Smooth muscle cell (in vitro differentiated cells): ENCODE results near the gene SLC37A2. TPM values are rescaled to one million over a fixed set of nuclear protein-coding genes. Genes with fewer than 3 reads are reported as not detected.

ENCODE experiments used
- DNase-seq: peaks from one replicate; lab custom pipeline; 2025; ENCODE audit not compliant: unreplicated experiment; lab: John Stamatoyannopoulos, UW
- H2AFZ ChIP-seq: fragments of 200-600 bp; sonication (generic); 2 replicates; pipeline ENCODE4 v1.6.0; 2016; ENCODE audit warnings: antibody characterized with exemption, low read depth, mild to moderate bottlenecking
- H3F3A ChIP-seq: fragments of 200-600 bp; sonication (generic); 2 replicates; pipeline ENCODE4 v1.6.0; 2017; ENCODE audit warnings: antibody characterized with exemption, low read depth
- H3K27ac ChIP-seq: fragments of 200-600 bp; sonication (generic); 2 replicates; pipeline ENCODE4 v1.5.1; 2016; ENCODE audit warnings: low read depth, mild to moderate bottlenecking
- H3K27me3 ChIP-seq: fragments of 200-600 bp; sonication (generic); 2 replicates; pipeline ENCODE4 v1.6.1; 2016; ENCODE audit warnings: low read depth, mild to moderate bottlenecking
- H3K36me3 ChIP-seq: fragments of 200-600 bp; sonication (generic); 2 replicates; pipeline ENCODE4 v1.5.1; 2016; ENCODE audit warnings: low read depth
- H3K4me1 ChIP-seq: fragments of 200-600 bp; sonication (generic); 2 replicates; pipeline ENCODE4 v1.5.1; 2016; ENCODE audit warnings: low read depth
- H3K4me2 ChIP-seq: fragments of 200-600 bp; sonication (generic); 2 replicates; pipeline ENCODE4 v1.6.0; 2016; ENCODE audit warnings: mild to moderate bottlenecking
- H3K4me3 ChIP-seq: fragments of 200-600 bp; sonication (generic); 2 replicates; pipeline ENCODE4 v1.5.1; 2016; ENCODE audit warnings: mild to moderate bottlenecking
- H3K79me2 ChIP-seq: fragments of 200-600 bp; sonication (generic); 2 replicates; pipeline ENCODE4 v1.6.0; 2016; ENCODE audit warnings: low read depth, mild to moderate bottlenecking
- H3K9ac ChIP-seq: fragments of 200-600 bp; sonication (generic); 2 replicates; pipeline ENCODE4 v1.6.0; 2016; ENCODE audit warnings: low read depth
- H3K9me3 ChIP-seq: fragments of 200-600 bp; sonication (generic); replicated peaks from 2 replicates; pipeline ENCODE4 v1.5.1; 2016; ENCODE audit warnings: low read depth
- H4K20me1 ChIP-seq: fragments of 200-600 bp; sonication (generic); 2 replicates; pipeline ENCODE4 v1.6.0; 2016; ENCODE audit warnings: low read depth
- WGBS: methylation state at CpG from one replicate; pipeline ENCODE4 v1.1.7; 2016; ENCODE audit warnings: low lambda C conversion rate; 5-methylcytosine and 5-hydroxymethylcytosine counted together
- polyA plus RNA-seq: library from polyadenylated mRNA; unstranded; fragments of >200 nt; fragmentation: Nextera tagmentation; extraction: Ambion mirVana; gene quantifications from 2 replicates; pipeline ENCODE4 v1.2.1, GENCODE V29; 2016
- total RNA-seq: library from RNA; depleted of rRNA; stranded (reverse); fragments of >200 nt; gene quantifications from 2 replicates; pipeline ENCODE4 v1.2.3, GENCODE V29; 2014
- TF ChIP-seq, protein P1 (sequence below): fragments of 200-600 bp; sonication (generic); IDR thresholded peaks from 2 replicates; pipeline ENCODE4 v1.5.1; 2017; ENCODE audit warnings: borderline replicate concordance, mild to moderate bottlenecking, antibody characterized with exemption; ENCODE audit not compliant: insufficient read depth, poor library complexity, severe bottlenecking

Gene SLC37A2
- total and polyA plus RNA-seq, 2 experiments from 2014 or later: 0.69 to 5.3 TPM

GRCh38 chr11:125056931-125057692 lies 6.0 kb upstream of the SLC37A2 start:
- 93% methylated on average over 5 of the region's 5 CpGs for WGBS

GRCh38 chr11:125057693-125058016 lies 5.5 kb upstream of the SLC37A2 start:
- DNase-seq: no peak
- no peaks in the 10 kb centered on the region for H4K20me1 ChIP-seq
- no peak overlapping the region for H3K4me2 ChIP-seq
- H2AFZ ChIP-seq: no peak overlapping the region
- 91% methylated on average over 5 of the region's 5 CpGs for WGBS
- no peak overlapping the region for H3K27ac ChIP-seq
- H3K9me3 ChIP-seq: no peaks in the 10 kb centered on the region
- TF ChIP-seq, protein P1, sequence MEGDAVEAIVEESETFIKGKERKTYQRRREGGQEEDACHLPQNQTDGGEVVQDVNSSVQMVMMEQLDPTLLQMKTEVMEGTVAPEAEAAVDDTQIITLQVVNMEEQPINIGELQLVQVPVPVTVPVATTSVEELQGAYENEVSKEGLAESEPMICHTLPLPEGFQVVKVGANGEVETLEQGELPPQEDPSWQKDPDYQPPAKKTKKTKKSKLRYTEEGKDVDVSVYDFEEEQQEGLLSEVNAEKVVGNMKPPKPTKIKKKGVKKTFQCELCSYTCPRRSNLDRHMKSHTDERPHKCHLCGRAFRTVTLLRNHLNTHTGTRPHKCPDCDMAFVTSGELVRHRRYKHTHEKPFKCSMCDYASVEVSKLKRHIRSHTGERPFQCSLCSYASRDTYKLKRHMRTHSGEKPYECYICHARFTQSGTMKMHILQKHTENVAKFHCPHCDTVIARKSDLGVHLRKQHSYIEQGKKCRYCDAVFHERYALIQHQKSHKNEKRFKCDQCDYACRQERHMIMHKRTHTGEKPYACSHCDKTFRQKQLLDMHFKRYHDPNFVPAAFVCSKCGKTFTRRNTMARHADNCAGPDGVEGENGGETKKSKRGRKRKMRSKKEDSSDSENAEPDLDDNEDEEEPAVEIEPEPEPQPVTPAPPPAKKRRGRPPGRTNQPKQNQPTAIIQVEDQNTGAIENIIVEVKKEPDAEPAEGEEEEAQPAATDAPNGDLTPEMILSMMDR: no peak
- no peaks in the 10 kb centered on the region for H3K79me2 ChIP-seq
- H3K4me1 ChIP-seq: no peaks in the 10 kb centered on the region
- H3K27me3 ChIP-seq: peaks cover 23% of the 10 kb centered on the region
- no peak overlapping the region for H3K9ac ChIP-seq
- H3K36me3 ChIP-seq: no peaks in the 10 kb centered on the region
- H3K4me3 ChIP-seq: no peak overlapping the region
- no peaks in the 10 kb centered on the region for H3F3A ChIP-seq

More at GRCh38 chr11:125056931-125057692, 6.0 kb upstream of the SLC37A2 start:
- H3K36me3 ChIP-seq: no peaks in the 10 kb centered on the region
- H4K20me1 ChIP-seq: no peaks in the 10 kb centered on the region
- no peaks in the 10 kb centered on the region for H3K4me1 ChIP-seq
- H3K9ac ChIP-seq: no peak overlapping the region
- no peak overlapping the region for H3K4me3 ChIP-seq
- H3K79me2 ChIP-seq: no peaks in the 10 kb centered on the region
- H3K4me2 ChIP-seq: no peak overlapping the region
- no peak for DNase-seq
- H3K9me3 ChIP-seq: no peaks in the 10 kb centered on the region
- H2AFZ ChIP-seq: no peak overlapping the region
- peaks cover 18% of the 10 kb centered on the region for H3K27me3 ChIP-seq
- H3F3A ChIP-seq: no peaks in the 10 kb centered on the region
- no peak overlapping the region for H3K27ac ChIP-seq
- TF ChIP-seq, protein P1: no peak

DNA sequence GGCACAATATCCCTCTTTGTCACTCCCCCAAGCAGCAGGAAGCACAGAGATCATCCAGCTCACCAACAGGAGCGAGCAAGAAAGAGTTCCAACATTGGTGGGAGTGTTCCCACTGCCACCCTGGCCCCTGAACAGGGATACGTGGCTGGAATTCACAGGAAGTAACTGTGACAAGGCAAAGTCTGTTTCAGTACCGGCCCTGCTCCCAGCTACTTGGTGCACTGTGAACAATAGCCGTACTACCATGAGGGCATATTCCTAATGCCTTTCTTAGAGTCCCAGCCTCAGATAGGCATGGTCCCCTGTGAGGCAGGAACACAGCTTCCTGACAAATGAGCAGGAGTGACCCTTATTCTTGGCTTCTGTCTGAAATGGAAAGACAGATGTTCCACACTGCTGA lies 1.8 kb upstream of the SLC37A2 start:
- H3K4me3 ChIP-seq: no peak overlapping the region
- H3K27ac ChIP-seq: no peak overlapping the region
- H3K27me3 ChIP-seq: peaks cover 55% of the 10 kb centered on the region
- H3K4me2 ChIP-seq: no peak overlapping the region
- WGBS: 82% methylated on average over 4 of the region's 4 CpGs
- no peaks in the 10 kb centered on the region for H3K79me2 ChIP-seq
- no peaks in the 10 kb centered on the region for H4K20me1 ChIP-seq
- no peak overlapping the region for H3K9ac ChIP-seq
- H3K36me3 ChIP-seq: no peaks in the 10 kb centered on the region
- DNase-seq: no peak
- H3K4me1 ChIP-seq: no peaks in the 10 kb centered on the region
- no peaks in the 10 kb centered on the region for H3F3A ChIP-seq
- TF ChIP-seq, protein P1: no peak
- no peak overlapping the region for H2AFZ ChIP-seq
- H3K9me3 ChIP-seq: no peaks in the 10 kb centered on the region

GRCh38 chr11:125062218-125062930 lies 731 bp upstream of the SLC37A2 start:
- Histone ChIP-seq H3K27ac (no peak overlapping the region), H3K9ac (peak overlapping the region; percentile 47), H3K9me3 (no peaks in the 10 kb centered on the region), H3K4me3 (peak overlapping the region; percentile 74), H3F3A (no peaks in the 10 kb centered on the region), H3K4me2 (peak overlapping the region; percentile 93), H2AFZ (peak overlapping the region; percentile 93), H3K36me3 (no peaks in the 10 kb centered on the region), H4K20me1 (no peaks in the 10 kb centered on the region), H3K79me2 (no peaks in the 10 kb centered on the region), H3K27me3 (peaks cover 56% of the 10 kb centered on the region), H3K4me1 (no peaks in the 10 kb centered on the region)
- TF ChIP-seq, protein P1: no peak
- no peak for DNase-seq
- 48% methylated on average over 18 of the region's 19 CpGs for WGBS
